PFSK-1 (cell line): Measurements from ENCODE around the gene TRMT10A.

Experiments used
- SIN3A ChIP-seq: IDR thresholded peaks from 2 replicates; pipeline ENCODE4 v1.6.1; 2012; ENCODE audit warnings: mild to moderate bottlenecking, low read length, moderate library complexity, borderline replicate concordance; ENCODE audit not compliant: insufficient read depth
- TAF1 ChIP-seq: IDR thresholded peaks from 2 replicates; pipeline ENCODE4 v1.6.1; 2012; ENCODE audit warnings: low read length, control low read depth, borderline replicate concordance; ENCODE audit not compliant: insufficient read depth

GRCh38 chr4:99506781-99507180 lies 57.1 kb downstream of the TRMT10A start:
- no peak for TF ChIP-seq SIN3A
- TF ChIP-seq TAF1: no peak
